ENCODE results near the gene PATZ1.

DNA sequence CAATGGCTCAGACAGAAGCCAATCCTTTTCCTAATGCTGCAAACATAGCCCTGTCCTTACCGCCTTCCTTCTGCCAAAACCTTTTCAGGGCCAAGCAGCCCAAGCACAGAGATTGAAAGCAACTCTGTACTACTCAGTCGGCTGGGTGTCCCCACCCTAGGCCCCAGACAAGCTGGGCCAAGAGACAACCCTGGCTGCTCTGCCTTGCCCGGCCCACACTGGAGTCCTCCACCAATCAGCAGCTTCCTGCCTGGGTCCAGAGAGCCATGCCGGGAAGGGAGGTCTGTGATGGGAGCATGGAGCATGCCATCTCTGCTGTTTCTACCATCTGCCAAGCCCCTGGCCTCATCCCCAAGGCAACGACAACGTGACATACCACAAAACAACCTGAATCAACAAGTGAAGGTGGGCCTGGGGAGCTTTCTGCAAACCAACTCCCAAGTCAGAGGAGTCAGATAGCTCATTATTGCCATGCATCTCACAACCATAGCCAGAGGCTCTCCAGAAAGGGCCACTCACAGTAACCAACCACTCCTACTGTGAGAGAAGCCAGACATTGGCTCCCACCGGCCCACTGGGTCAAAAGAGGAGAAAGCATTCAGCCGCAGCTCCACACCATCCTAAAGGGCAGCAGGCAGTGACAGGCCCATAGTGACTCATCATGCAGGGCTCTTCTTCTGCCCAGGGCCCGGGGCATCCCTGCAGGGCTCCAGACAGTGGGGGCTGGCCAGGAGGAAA is 18.2 kb downstream of the PATZ1 start:
- TF ChIP-seq EZH2 (IDR thresholded peaks at IDR 0.05; ENCODE audit: insufficient read depth, poor library complexity, severe bottlenecking): no peak
- no peak for TF ChIP-seq EZH2phosphoT487 (IDR thresholded peaks at IDR 0.05; ENCODE audit: insufficient read depth, low read depth)
